Measurements from ENCODE around the gene EEF2. TPM values are rescaled to one million over a fixed set of nuclear protein-coding genes. Genes with fewer than 3 reads are reported as not detected.
A peak's percentile ranks its signal among the peaks of the same experiment; 100 is the strongest.

EEF2 gene
- total and polyA plus RNA-seq, 11 donors: 846 to 2,686 (median 2,118) TPM

DNA sequence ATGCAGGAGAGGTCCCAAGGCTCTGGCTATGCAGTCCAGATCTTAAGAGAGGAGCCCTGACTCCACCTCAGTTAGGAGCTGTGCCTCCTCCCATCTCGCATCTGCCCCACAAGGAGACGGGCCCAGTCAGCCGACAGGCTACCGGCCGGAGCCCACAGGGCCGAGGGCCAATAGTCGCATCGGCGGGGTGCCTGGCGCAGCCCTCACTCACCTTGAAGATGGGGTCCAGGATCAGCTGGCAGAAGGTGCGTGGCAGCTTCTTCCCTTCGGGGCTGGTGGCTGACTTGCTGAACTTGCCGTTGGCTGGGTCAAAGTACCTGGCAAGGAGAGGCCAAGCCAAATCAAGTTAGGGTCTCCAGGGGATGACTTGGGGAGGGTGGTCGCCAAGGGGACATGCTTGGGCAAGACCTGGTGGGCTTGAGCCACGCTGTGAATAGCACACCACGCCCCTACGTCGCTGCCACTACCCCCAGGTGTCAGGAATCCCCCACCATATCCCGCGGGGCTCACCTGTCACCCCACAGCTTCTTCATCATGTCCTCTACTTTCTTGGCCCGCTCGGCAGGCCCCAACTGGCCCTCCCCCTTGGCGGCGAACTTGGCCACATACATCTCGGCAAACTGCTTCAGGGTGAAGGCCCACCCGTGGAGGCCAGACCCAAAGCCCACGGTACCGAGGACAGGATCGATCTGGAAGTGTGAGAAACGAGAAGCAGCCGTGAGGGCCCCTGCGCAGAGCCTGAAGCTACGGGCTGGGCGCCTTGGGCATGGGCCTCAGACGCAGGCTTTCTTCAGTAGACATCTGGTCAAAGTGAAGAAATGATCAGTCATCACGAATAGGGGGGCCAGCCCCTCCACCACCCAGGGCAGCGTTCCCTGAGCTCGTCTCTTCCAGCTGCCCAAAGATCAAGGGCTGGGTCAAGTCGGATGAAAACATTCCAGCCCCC, 3.3 kb downstream of the EEF2 start:
- peaks cover 6 to 58% (median 37%) of the 10 kb centered on the region in 12 donors for H3K4me1 ChIP-seq
- intact Hi-C loops (cut with DNase I): loop anchor here in 7 of 10 donors (10.0 kb wide), 5 partner anchors 133 to 223 kb away; partner anchors contain the start of genes APBA3 (in 3 of the 7), MRPL54 (in 3 of the 7), ANKRD24 (in 2 of the 7) and SIRT6 (in 2 of the 7)
- ATAC-seq: no peak
- H3K27me3 ChIP-seq: no peaks in the 10 kb centered on the region
- TF ChIP-seq POLR2A (IDR thresholded peaks at IDR 0.05): no peak
- TF ChIP-seq, protein P1, sequence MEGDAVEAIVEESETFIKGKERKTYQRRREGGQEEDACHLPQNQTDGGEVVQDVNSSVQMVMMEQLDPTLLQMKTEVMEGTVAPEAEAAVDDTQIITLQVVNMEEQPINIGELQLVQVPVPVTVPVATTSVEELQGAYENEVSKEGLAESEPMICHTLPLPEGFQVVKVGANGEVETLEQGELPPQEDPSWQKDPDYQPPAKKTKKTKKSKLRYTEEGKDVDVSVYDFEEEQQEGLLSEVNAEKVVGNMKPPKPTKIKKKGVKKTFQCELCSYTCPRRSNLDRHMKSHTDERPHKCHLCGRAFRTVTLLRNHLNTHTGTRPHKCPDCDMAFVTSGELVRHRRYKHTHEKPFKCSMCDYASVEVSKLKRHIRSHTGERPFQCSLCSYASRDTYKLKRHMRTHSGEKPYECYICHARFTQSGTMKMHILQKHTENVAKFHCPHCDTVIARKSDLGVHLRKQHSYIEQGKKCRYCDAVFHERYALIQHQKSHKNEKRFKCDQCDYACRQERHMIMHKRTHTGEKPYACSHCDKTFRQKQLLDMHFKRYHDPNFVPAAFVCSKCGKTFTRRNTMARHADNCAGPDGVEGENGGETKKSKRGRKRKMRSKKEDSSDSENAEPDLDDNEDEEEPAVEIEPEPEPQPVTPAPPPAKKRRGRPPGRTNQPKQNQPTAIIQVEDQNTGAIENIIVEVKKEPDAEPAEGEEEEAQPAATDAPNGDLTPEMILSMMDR (IDR thresholded peaks at IDR 0.05): no peak
- H3K4me3 ChIP-seq: peak overlapping the region in 1 of 12 donors; percentile 8
- H3K9me3 ChIP-seq: no peaks in the 10 kb centered on the region
- WGBS, 4 donors: 85 to 87% (median 86%) methylated on average over 38 to 39 of the region's 39 CpGs
- peaks cover 14 to 77% (median 72%) of the 10 kb centered on the region in 9 donors for H3K36me3 ChIP-seq
- H3K27ac ChIP-seq: peak overlapping the region in 2 of 12 donors; percentile 6 to 29
- peak in 3 of 5 donors; percentile 8 to 29 (median 20) for DNase-seq

DNA sequence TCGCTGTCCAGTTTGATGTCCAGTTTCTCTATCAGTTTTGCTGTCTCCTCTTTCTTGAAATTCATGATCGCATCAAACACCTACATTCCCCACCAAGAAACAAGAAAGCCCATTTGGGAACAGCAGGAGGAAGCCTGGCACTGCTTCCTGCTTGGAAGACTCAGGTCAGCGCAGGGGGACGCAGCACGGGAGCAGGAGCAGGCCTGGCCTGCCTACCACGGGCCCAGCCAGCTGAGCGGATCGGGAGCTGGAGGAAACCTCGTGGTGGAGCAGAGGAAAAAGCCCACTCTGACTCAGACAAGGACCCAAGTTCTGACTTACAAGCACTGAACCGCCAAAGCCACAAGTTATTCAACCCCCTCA, 3.9 kb downstream of the EEF2 start:
- no peak for TF ChIP-seq POLR2A (IDR thresholded peaks at IDR 0.05)
- TF ChIP-seq, protein P1 (IDR thresholded peaks at IDR 0.05): no peak
- H3K4me3 ChIP-seq: no peak overlapping the region
- intact Hi-C loops (cut with DNase I): loop anchor here in 7 of 10 donors (10.0 kb wide), 5 partner anchors 133 to 223 kb away; partner anchors contain the start of genes APBA3 (in 3 of the 7), MRPL54 (in 3 of the 7), ANKRD24 (in 2 of the 7) and SIRT6 (in 2 of the 7)
- peaks cover 1 to 52% (median 31%) of the 10 kb centered on the region in 12 donors for H3K4me1 ChIP-seq
- 83 to 91% (median 88%) methylated on average over 10 of the region's 10 CpGs for WGBS, 4 donors
- no peaks in the 10 kb centered on the region for H3K9me3 ChIP-seq
- no peaks in the 10 kb centered on the region for H3K27me3 ChIP-seq
- H3K27ac ChIP-seq: peak overlapping the region in 1 of 12 donors; percentile 29
- no peak for ATAC-seq
- no peak for DNase-seq
- H3K36me3 ChIP-seq: peaks cover 16 to 84% (median 79%) of the 10 kb centered on the region in 9 donors

DNA sequence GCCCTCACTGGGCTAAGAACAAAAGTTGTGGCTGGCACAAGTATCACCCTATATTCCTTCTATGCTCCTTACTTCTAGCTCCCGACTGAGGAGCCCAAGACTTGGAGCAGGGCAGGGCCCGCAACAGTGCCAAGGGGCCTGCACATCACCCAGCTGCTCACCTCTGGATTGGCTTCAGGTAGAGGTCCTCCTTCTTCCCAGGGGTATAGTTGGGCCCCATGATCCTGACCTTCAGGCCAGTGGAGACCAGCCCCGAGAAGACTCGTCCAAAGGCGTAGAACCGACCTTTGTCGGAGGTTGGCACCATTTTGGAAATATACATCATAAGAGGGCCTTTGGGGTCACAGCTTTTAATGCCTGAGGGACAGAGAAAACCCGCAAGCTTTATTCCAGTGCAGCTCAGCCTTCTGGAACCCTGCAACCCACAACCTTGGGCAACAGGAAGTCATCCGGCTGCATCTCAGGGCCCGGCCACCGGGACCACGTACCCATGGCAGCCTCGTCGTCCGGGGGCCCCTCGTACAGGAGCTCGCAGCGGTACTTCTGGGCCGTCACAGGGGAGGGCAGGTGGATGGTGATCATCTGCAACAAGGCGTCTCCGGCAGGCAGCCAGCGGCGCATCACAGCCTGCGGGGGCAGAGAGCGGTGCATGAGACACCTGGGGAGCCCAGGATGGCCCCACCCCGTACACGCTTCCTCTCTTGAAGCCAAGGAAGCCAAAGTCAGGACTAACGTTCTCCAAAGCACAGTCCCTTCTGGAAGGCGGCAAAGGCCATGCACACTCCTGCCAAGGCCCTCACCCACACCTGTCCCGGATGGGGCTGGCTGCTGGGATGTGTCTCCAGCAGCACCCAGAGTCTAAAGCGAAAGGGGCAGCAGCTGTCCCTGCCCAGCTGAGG, 4.7 kb downstream of the EEF2 start:
- peaks cover 16 to 91% (median 86%) of the 10 kb centered on the region in 9 donors for H3K36me3 ChIP-seq
- no peak overlapping the region for H3K27ac ChIP-seq

More for the DNA sequence above, 4.7 kb downstream of the EEF2 start:
- Histone ChIP-seq H3K4me1 (peaks cover 0 to 44% (median 23%) of the 10 kb centered on the region in 12 donors), H3K4me3 (no peak overlapping the region), H3K27me3 (no peaks in the 10 kb centered on the region), H3K9me3 (no peaks in the 10 kb centered on the region)
- no peak for TF ChIP-seq POLR2A (IDR thresholded peaks at IDR 0.05)
- DNase-seq (peak in 1 of 5 donors; percentile 18), ATAC-seq (no peak)
- WGBS, 4 donors: 86 to 88% (median 87%) methylated on average over 30 to 31 of the region's 31 CpGs
- intact Hi-C loops (cut with DNase I): loop anchor here in 7 of 10 donors (10.0 kb wide), 5 partner anchors 134 to 224 kb away; partner anchors contain the start of genes APBA3 (in 3 of the 7), MRPL54 (in 3 of the 7), ANKRD24 (in 2 of the 7) and SIRT6 (in 2 of the 7)
